ENCODE results near the gene DAZL. TPM values are rescaled to one million over a fixed set of nuclear protein-coding genes. Genes with fewer than 3 reads are reported as not detected.

Gene DAZL, protein sequence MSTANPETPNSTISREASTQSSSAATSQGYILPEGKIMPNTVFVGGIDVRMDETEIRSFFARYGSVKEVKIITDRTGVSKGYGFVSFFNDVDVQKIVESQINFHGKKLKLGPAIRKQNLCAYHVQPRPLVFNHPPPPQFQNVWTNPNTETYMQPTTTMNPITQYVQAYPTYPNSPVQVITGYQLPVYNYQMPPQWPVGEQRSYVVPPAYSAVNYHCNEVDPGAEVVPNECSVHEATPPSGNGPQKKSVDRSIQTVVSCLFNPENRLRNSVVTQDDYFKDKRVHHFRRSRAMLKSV
- total RNA-seq (2022; extraction: Qiagen RNA extraction): not detected in 5 replicates

DNA sequence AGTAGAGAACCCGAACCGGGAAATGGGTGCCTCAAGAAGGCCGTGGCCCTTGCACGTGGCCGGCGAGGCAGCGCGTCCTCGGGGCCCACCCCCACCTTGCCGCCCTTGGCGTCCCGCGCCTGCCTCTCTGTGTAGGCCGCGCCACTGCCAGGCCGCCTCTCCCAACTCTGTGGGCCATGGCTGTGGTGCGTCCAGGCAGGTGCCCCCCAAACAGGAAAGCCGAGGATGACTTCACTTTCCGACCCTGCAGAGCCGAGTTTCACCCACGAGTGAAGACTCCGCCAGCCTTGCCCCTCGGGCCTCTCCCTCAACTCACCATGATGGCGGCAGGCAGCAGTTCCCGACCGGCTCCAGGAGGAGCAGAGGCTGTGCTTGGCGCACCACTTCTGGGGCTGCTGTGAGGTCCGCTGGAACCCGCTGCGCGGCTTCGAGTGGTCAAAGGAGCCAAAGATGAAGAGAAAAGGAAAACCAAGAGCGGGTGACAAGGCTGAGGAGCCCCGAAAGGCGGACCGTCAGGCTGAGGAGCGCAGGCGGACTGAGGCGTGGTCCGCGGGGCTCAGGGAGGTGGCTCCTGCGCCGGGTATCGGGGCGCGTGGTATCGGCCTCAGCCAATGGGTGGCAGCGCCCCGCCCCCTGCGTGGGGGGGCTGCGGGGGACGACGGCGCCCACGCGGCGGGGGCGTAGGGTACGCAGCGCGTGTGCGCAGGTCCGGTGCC is at the start of gene DAZL:
TSS of gene DAZL (minus strand) at position 537 of the 716 bp plus-strand sequence. CDS start at position 319, 218 bp downstream.

Other genes with a start within 250 kb of the DAZL start
- gene RFTN1, start 91.7 kb downstream of the DAZL start, total RNA-seq (2022; extraction: Qiagen RNA extraction): 3.0 to 3.5 TPM (median 3.1 TPM) in 5 replicates